Endometrial microvascular endothelial cells (primary cell): Measurements from ENCODE around the gene GPC1. TPM values are rescaled to one million over a fixed set of nuclear protein-coding genes. Genes with fewer than 3 reads are reported as not detected.

Experiments used
- in situ Hi-C: cut with HindIII; loops from 2 replicates; pipeline ENCODE4 v1.10.0; 2017; ENCODE audit warnings: low sequenced_read_pairs, low pct_unique_long_range_greater_than_20kb; ENCODE audit errors: inconsistent ontology term
- total RNA-seq: library from RNA; depleted of rRNA; stranded (reverse); fragments of >200 nt; gene quantifications from one replicate; pipeline ENCODE4 v1.2.3, GENCODE V29; 2015; ENCODE audit errors: inconsistent ontology term

Gene GPC1
- total RNA-seq, 1 donor from 2014 or later = 41.4 TPM

- in situ Hi-C loops = no loop called here
Observed at GRCh38 chr2:240410004-240410403, 25.5 kb upstream of the GPC1 start.

- in situ Hi-C loops = no loop called here
Observed at GRCh38 chr2:240410808-240411207, 24.7 kb upstream of the GPC1 start.

DNA sequence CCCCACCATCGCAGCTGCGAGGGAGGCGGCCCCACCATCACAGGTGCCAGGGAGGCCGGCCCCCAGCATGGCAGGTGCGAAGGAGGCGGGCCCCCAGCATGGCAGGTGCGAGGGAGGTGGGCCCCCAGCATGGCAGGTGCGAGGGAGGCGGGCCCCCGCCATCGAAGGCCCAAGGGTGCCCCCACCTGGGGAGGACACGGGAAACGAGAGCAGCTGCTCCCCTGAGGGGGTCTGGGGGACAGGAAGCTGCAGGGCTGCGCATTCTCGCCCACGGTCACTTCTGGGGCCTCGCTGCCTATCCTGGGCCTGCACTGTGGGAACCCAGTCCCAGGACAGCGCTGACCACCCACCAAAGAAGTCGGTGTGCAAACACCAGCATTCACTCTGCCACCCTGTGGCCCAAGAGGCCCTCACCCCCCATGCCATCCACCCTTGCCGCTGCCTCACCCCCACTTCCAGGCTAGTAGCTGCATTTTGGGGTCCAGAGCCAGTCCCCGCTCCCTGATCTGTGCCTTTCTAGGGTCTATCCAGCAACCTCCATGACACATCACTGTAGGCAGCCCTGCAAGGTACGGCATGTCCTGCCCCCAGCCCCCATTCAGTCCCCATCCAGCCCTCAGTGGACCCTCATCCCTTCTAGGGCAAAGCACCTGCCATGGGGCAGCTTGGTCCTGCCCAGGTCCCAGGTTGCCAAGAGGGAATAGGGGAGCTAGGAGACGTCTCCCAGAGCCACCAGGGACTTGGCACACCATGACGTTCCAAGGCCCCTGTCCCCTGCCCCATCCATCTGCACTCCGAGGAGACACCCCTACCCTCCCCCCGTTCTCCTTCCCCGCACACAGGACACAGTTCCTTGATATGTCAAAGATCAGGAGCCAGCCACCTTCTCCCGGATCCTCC is 24.0 kb upstream of the GPC1 start:
- in situ Hi-C loops = no loop called here

- in situ Hi-C loops = no loop called here
Observed at GRCh38 chr2:240412211-240412861, 23.1 kb upstream of the GPC1 start.

DNA sequence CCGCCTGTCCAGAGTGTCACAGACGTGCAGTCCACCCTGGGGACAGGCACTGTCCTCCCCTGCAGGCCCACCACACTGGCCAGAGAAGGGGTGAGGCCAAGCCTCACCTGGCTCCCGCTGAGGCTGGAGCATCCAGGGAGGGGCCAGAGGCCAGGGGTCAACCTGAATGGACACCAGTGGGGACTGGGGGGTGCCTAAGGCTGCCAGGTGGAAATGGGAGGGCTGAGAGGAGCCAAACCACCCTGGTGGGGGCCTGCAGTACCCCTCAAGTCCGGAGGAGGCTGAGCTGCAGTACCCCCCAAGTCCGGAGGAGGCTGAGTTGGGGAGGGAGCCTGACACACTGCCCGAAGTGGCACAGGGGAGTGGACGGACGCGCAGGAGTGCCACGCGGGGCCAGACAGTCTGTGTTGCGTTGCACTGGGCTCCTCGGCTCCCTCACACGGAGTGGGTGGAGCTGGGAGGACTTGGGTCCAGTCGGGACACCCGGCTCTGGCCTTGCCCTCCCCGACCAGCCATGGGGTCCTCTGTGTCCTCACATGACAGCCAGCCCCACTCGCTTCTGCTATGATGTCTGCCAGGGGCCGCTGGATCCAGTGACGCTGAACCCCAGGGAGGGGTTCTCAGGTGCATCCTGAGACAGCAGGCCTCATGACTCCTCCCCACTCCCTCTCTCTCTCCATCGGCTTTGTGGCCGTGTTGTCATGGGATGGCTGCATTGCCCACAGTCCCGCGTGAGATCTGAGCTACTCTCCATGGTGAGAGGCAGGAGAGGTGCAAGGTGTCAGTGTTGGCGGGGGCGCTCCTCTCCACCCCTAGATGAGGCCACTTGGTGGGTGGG is 22.3 kb upstream of the GPC1 start:
- in situ Hi-C loops = no loop called here

DNA sequence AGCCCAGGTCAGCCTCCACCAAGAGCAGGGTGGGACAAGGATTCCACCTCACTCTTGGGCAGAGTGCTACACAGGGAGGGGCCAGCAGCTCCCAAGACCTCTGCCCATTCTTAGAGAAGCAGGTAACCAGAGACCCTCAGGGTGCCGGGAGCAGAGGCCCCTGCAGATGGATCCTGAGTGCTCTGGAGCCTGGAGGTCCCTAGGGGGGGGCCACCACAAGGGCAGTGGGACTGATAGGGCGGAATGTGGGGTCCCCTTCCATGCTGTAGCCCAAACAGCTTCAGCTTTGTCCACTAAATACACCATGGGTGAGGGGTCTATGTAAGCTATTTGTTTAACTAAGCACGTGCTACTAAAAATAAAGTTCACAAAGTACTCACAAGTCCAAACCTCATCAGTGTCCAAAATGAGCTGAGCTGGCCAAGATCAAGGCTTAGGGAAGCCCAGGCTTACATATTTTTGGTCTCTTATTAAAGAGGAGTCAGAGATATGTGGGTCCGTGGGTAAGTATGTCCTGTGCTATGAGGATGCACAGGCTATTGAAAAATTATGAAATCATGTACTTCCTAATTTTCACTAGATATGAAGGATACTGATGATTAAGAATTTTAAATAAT is 21.5 kb upstream of the GPC1 start:
- in situ Hi-C loops = no loop called here

GRCh38 chr2:240416821-240417220 is 18.6 kb upstream of the GPC1 start:
- in situ Hi-C loops = no loop called here

GRCh38 chr2:240418311-240418710 is 17.2 kb upstream of the GPC1 start:
- in situ Hi-C loops = no loop called here

DNA sequence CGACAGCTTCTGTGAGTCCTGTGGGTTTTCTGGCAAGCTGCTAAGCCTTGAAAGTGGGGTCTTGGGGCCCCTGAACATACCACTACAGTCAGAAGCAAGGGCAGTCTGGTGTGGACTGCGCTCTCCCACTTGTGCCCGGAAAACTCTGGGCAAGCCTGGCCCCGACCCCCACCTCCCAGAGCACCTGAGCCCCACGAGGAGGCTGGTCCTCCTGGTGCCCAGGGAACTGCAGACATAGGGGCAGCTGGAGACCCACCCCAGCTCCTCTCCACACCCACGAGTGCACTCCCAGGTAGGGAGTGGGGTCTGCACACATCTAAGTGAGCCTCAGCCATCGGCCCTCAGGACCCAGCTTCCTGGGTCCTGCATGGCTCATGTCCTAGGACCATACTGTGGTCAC is 16.2 kb upstream of the GPC1 start:
- in situ Hi-C loops = no loop called here

- in situ Hi-C loops = no loop called here
Observed at GRCh38 chr2:240419723-240420122, 15.7 kb upstream of the GPC1 start.

GRCh38 chr2:240420206-240421104 is 15.0 kb upstream of the GPC1 start:
- in situ Hi-C loops = no loop called here

- in situ Hi-C loops = no loop called here
Observed at GRCh38 chr2:240421381-240421780, 14.1 kb upstream of the GPC1 start.

DNA sequence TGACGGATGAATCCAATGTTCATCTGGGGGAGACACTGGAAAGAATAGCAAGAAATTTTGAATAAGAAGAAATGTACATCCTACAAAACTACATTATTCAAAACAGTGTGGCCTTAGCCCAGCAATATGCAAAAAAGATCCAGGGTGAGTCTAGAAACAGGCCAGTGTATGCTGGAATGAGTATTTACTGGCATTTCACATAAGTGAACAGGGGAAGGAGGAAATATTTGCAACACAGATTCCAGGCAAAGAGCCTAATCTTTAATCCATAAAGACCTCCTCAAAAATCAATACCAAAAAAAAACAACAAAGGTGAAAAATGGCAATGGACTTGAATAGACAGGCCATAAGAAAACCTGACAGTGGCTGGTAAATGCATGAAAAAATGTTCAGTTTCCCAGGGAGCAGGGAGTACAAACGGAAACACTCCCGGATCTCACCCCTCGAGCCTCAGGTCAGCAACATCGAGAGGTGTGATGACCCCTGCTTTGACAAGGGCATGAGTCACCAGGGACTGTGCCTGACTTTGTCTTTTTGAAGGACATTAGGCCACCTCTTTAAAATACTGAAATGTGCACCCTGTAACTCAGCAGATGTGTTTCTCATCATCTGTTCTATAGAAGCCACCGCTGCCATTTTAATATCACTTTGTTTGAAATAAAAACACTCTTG is 12.7 kb upstream of the GPC1 start:
- in situ Hi-C loops = no loop called here

- in situ Hi-C loops = no loop called here
Observed at GRCh38 chr2:240423788-240424191, 11.7 kb upstream of the GPC1 start.

DNA sequence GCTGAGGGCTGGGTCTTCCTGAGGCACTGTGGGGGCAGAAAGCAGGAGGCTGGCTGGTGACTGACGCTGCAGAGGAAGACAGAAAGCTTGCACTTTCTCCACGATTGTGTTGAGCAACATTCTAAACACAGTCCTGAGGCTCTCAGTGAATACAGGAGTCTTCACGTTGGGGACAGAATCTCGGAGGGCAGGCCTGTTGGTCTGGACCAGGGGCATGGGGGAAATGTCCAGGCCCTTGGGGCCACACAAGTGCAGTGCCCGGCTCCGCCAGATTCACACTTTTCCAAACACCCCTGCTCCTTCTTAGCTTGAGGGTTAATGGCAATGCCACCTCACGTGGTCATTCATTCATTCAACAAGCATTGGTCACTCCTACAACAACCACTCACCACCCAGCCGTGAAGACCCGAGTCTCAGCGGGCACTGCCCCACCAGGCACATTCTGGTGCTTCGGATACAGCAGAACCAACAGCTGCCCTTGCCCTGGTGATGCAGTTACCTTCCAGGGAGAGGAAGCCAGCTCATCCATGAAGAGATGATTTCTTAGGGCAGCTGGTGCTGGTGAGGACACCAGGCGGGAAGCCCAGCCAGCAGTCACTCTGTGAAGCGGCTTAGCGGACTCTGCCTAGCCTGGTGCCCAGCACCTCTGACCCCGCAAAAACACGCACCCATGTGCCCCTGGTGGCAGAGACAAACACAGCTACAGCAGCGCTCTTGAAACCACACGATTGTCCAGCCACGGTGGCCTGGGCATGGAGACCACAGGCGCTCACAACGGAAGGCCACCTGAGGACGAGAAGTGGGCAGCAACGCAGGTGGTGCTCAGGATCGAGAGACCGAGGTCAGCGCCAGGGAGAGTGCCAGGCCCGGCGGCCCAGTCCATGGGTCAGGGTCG is 10.9 kb upstream of the GPC1 start:
- in situ Hi-C loops = no loop called here

DNA sequence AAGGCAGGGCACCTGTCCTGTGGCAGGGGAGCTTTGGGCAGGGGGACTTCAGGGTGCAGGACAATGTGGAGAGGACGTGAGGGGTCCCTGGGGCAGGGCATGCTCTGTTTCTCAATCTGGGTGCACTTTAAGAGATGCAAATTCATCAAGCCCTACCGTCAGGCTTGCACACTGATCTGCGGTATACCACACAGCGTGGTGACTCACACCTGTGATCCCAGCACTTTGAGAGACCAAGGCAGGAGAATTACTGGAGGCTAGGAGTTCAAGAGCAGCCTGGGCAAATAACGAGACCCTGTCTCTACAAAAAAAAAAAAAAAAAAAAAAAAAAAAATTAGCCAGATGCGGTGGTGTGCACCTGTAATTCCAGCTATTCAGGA is 10.2 kb upstream of the GPC1 start:
- in situ Hi-C loops = no loop called here

DNA sequence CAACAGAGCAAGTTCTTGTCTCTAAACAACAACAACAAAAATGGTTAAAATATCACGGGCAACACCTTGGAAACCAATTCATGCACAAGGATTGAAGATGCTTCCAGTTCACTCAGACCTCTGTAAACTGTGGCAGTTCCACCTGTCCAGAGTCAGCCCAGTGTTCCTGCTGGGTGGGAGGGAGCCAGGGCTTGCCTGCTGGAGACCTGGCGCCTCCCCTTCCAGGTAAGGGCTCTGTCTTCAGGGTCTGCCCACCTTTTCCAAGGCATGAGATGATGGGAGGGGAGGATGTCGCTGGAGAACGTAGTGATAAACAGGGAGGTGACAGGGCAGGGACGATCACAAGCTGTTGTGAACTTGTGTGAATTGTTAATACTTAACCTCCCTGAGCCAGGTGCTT is 9.8 kb upstream of the GPC1 start:
- in situ Hi-C loops = no loop called here
